HG03342 (cell line): ENCODE results near the gene C10orf90.

ENCODE experiments used
- ATAC-seq: cut with Tn5 transposase; IDR thresholded peaks from one replicate; pipeline ENCODE4 v1.9.1; 2021; ENCODE audit warnings: mild to moderate bottlenecking, moderate library complexity; ENCODE audit not compliant: unreplicated experiment

Gene C10orf90

DNA sequence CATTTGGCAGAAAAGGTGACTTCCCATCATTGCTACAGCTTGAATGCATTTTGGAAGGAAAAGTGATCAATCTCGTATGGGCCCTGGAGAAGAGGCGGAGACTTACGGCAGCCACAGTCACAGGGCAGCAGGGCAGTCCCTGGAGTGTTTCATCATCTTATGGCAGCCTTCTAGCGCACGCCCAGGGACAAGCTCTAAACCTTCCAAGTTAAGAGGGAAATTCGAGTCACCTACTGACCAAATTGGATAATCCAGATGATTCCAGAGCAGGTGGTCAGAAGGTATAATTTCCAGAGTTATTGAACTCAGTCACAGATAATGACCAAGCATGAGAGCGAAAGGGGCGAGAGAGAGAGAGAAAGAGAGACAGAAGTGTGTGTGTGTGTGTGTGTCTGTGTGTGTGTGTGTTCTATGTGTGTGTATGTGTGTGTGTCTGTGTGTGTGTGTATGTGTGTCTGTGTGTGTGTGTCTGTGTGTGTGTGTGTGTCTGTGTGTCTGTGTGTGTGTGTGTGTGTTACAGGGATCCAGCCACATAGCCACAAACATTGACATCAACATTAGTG, 158.5 kb downstream of the C10orf90 start:
- no peak for ATAC-seq

DNA sequence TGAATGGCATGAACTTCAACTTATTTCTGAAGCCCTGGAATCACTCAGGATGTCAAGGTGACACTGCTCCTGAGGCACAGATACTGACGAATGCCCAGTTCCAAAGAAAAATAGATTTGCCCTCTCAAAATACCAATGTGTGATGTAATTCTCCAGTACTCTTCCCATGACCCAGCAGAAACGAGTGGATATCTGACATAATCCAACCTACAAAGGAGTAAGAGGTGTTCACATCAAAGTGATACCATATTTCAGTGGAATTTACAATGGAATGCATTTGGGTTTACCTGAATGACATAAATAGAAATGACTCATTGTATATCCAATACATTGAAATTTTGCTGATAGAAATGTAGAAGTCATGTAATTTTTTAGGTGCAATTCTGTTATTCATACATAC, 161.3 kb downstream of the C10orf90 start:
- ATAC-seq = no peak

DNA sequence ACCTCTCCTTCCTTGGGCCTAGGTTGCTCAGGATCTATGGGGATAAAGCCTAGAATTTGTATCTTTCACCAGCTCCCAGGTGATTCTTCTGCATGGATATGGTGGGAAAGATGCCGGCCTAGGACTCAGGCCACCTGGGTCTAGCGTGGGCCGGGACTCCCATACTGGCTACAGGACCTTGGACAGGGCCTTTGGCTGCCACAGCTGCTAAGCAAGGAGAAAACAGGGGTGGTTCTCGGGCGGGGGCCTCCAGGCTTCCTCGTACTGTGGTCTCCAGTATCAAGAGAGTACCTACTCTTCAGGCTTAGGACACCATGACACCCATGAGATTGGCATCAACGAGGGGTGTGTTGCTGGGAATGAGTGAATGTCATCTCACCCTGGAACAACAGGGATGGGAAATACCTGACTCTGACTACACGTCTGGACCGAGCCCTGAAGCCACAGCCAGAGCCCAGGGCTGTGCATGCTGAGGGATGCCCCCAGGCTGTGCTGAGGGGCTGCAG, 161.9 kb downstream of the C10orf90 start:
- no peak for ATAC-seq

DNA sequence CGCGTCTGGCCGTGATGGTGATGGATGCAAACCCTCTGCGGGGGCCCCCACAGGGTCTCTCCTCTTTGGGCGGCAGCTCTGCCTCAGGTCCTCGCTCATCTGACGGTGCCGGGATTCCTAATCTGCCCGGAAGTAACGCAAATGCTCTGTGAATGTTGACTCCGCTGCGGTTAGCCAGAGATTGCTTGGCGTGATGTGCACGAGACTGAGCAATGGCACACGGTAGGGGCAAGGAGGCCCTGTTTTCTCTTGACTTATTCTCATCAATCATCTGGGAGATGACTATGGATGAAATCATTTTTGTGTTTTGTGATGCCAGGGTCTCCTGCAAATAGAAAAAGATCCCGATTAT, 165.8 kb downstream of the C10orf90 start:
- no peak for ATAC-seq

DNA sequence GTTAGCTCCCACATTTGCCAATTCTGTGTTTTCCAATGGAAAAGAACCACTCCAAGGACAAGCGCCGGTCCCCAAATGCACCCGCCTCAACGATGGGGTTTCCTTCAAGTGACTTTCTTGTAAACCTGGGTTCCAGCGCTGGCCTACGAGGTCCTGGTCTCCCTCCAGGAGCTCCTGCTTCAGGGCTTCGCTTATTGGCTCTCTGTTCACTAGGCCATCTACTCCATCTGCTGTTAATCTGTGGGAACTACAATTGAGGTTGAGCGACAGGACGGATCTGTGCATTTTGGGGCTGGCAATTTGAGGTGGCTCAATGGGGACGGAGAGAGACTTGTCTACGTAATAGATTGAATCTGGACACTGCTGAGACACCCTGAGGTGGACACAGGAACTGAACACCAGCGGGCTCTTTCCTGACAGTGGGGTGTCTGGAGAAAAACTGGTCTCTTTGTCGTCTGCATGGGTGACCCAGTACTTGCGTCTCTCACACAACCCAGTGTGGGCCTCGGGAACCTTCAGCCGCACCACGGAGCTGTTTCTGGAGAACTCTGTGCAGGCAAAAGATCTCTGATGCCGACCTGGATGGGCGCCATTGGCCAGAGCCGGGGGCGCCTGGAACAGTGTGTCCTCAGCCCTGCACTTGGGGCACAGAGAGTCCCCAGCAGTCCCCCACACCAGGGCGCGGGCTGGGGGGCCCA, 166.3 kb downstream of the C10orf90 start:
- no peak for ATAC-seq

DNA sequence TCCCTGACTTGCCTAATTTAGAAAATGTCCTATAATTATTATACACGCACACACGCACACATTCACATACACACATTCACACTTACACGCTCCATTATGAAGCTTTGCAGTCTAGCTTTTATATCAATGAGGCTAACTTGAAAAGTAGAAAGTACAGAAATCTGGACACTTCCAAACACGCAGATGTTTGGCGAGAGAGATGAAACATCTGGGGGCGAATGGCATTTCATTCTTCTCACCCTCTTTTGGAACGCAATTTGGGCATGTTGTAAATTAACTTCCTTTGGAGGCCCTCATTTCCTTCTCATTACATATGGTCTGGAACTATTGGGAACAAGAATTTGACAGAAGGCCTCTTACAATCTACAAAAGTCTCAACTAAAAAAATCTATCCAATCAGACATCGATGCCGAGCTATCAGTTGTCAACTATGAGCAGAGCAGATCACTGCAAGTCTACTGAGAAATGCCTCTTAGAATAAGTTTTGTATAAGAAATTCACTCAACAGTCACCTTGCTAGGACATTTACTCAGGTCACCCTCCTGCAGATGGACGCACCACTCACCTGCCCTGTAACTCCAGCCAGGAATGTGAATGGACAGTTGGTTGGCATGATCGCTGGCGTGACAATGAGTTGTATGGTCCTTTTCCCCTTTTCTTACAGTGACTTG, 167.0 kb downstream of the C10orf90 start:
- no peak for ATAC-seq

DNA sequence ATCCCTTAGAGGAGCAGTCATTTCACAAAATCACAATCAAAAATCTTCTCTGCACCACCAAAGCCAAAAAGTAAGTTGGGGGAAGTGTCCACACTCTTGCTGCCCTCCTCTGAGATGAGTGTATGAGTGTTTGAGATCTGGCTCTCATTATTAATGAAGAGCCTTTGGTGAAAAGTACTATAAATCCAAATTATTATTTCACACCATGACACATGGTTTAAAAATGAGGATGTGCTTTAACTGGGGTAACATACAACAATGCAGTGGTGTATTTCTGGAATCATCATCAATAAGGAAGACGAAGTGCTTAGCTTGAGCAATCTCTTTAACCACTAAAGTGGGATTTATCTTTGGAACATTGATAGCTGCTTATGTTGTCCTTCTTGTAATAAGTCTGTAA, 168.1 kb downstream of the C10orf90 start:
- ATAC-seq = no peak

DNA sequence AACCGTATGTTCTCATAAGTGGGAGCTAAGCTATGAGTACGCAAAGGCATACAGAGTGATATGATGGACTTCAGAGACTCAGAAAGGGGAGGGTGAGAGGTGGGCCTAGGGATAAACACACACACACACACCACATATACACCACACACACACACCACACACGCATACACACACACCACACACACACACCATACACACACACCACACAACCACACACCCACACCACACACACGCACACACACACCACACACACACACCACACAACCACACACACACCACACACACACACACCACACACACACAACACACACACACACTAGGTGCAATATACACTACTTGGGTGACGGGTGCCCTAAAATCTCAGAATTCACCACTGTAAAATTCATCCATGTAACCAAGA, 168.7 kb downstream of the C10orf90 start:
- no peak for ATAC-seq

DNA sequence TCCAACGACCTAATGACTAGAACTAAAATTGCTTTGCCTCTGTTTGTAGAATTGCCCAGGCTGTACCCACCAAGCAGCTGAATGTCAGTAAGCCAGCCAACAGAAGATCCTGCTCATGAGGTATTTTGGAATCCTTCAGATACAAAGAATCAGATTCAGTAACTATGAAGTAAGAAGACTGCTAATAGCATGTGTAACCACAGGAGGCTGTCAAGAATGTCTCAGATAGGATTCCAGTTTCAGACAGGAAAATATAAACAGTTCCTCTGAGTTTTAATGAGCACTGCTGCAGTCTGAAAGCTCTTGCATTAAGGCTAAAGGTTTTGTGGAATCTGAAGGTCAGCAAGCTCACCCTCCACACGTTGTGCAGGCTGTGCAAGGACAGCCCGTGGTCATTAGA, 169.6 kb downstream of the C10orf90 start:
- ATAC-seq = no peak

DNA sequence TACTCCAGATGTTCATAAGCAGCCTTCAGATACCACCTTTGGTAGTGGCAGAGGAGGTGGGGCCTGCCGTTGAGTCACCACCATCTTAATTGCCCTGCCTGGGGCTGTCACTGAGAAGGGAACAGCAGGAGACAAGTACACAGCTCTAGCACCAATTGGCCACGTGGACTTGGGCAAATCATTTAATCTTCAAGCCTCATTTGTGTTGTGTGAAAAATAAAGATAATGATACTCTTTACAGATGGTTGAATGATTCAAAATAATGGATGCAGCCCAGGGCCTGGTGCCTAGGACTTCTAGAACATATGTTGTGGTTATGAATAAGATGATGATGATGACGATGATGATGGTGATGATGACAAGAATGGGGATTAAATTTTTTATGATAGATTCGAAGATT, 170.3 kb downstream of the C10orf90 start:
- no peak for ATAC-seq

DNA sequence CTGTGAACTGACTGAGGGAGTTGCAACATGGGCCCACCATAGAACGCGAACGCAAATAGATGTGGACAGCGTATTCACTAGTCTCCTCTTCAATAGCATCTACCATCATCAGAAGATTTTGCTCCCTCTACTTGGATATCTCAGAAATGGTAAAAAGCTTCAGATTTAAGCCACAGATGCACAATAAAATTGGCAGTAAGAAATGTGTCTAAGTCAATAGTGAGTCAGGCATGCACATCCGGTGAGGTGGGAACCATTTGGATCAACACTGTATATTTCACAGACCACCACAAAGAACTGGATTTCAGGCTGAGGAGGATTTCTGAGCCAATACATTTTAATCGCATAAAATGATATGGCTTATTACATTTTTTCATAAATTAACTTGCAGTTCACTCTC, 170.7 kb downstream of the C10orf90 start:
- ATAC-seq = no peak

DNA sequence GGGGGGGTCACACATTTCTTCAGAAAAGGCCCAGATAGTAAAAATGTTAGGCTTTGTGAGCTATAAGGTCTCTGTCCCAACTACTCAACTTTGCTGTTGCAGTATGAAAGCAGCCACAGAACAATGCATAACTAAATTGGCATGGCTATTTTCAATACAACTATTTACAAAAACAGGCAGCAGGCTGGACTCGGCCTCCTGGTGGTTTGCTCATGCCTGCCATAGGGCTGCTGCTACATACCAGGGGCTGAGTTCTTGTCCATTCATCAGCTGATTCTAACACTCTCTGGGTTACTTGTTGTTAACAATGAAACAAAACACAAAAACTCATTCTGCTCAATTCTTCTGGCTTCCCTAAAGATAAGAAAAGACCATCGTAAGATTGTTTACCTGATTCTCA, 172.8 kb downstream of the C10orf90 start:
- ATAC-seq = no peak

DNA sequence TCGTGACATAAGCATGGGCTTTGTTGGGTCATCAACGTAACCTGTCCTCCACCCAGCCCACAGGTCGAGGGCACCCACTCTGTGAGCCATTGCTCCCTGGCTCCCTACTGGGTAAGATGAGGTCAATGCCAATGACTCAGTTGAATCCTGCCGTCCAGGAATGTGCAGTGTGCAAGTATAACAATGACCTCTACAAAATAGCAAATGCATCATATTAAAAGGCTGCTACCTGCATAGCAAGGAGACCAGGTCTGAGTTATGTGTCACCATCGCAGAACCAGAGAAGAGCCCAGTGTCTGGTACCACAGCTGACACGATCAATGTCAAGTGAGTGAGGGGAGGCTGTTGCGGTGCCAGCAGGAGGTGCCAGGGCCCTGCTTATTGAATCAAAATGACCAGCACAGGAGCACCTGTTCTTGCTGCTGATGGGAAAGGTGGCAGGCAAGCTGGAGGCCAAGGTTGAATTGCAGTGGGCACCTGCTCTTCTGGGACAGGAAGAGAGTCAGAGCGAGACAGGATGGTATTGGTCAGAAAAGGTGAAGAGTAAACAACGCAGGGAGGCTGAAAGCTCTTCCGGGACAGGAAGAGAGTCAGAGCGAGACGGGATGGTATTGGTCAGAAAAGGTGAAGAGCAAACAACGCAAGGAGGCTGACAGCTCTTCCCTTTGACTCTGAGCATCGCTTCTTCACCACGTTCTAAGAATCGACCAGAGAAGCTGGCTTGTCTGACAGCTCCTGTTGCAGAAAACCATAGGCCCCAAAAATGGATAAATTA, 173.5 kb downstream of the C10orf90 start:
- no peak for ATAC-seq

DNA sequence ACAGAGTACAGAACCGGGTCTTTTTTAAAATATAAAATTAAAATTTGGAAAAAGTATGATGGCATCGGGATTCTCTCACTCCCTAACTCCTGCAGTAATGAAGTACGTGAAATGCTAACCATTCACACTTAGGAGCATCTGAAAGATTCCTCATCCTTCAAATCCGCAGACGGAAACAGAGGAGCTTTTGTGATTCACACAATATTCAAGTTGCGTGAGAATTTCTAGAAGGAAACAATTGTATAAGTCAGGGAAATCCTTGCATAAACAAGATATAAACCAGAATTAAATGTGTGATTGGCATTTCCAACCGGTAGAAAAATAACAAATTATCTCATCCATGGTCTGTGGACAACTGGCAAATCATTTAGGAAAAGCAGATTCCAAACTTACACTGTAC, 179.0 kb downstream of the C10orf90 start:
- no peak for ATAC-seq

DNA sequence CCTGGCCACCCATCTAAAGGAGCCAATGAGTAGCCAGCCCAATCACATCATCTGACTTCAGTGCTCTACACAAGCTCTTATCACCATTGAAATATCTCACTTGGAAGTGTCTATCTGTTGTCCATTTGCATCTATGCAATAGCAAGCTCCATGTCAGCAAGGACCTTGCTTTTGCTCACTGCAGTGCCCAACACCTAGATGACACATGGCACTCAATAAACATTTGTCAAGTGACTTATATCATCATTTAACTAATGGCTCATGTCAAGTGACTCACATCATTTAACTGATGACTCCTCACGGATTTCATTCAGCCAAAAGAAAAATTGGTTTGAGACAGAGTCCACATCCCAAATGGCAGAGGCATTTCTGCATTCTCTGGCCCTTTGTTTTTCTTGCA, 189.3 kb downstream of the C10orf90 start:
- no peak for ATAC-seq

DNA sequence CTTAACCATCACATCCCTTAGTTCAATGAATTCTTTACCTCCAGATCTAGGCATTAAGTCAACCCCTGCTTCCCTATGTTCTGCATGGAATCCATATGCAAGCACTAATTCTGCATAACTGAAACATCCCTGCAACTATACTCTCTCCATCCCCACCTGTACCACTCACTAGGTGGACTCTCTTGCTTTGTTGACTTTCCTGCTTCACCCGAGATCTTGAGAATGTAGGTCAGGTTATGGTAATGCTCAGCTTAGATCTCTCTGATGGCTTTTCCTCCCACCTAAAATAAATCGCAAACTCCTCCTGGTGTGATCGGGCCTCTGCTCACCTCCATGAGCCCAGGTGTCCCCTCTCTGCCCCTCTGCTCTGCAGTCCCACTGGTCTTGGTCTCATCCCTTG, 189.8 kb downstream of the C10orf90 start:
- no peak for ATAC-seq

DNA sequence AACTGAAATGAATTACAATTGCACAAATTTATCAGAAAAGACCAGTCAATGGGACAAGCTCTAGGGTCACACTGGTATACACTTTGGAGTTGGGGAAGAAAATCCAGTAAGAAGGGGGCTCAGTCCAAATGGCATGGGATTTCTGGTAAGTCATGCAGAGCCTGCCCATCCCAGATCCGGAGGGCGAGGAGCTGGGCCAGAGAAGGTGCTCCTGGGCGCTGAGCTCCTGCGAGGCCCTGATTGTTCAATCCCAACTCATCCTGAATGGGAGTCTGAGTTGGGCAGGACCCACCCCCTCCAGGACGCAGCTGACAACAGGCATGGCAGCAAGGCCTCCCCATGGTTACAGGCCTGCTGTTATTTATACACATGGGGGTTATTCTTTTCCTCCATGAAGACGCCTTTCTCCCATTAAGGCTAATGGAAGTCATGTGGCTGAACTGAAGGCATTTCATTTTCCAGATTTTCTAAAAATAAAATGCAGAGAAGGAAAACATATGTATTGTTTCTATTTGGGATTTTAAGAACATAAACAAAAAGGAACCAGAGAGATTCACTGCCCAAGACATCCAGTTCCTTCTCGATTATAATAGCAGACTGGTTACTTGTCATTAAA, 191.1 kb downstream of the C10orf90 start:
- ATAC-seq = no peak

DNA sequence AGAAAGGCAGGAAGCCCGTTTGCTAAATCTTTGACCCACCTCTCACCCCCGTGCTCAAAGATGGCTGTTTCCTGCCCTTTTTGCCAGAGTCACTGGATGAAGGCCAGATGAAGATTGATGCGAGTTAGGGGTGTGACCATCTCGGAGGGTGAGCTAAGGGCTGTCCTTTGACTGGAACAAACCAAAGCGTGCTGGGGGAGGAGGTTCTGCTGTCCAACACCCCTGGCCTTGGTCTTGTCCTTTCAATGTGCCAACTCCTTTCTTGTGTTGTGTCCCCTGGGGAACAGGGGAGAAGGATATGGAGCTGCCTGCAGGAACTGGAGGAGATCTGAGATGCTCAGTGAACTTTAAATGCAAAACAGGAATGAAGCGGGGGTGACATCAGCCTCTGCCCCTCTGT, 191.9 kb downstream of the C10orf90 start:
- no peak for ATAC-seq

DNA sequence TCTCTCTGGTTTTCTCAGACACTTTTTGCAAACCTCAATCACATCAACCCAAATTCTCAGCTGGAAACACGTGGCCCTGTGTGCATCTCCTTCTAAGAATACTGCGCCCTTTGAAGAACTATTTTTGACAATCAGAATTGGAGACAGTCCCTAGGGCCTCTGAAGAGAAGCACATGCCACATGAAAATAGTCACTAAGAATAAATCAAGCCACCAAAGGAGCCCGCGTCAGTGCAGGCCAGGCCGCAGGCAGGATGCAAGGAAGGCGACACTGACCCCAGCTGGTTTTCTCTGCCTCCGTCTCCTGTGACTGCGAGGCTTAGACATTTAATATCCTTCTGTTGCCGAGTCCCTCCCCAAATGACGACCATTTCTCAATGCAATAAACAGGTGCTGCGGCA, 194.2 kb downstream of the C10orf90 start:
- ATAC-seq = no peak

DNA sequence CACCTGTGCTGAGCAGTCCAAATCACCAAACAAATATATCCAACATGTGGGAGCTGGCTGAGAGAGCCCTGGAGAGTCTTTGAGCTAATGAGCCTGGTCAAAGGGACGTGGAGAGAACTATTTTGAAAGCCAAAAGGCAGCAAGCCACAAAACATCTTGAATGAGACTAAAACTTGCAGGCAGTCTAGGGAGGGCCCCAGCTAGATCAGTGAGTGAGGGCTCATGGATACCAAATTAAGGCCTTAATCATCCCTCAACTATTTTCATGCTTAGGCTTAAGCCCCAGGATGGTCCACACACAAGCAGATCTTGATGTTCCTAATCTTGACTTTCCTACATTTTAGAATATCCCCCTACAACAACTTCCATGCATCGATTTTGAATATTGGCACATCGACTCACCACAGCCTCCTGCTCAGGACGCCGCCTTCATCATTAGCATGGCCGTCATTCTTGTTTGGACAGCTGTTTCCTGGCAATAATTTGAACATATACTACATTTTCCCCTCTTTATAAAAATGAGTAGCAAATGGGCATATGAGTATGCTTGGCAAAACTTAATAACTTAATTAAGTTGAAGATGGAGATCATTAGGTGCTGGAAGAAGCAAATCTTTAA, 195.3 kb downstream of the C10orf90 start:
- no peak for ATAC-seq

DNA sequence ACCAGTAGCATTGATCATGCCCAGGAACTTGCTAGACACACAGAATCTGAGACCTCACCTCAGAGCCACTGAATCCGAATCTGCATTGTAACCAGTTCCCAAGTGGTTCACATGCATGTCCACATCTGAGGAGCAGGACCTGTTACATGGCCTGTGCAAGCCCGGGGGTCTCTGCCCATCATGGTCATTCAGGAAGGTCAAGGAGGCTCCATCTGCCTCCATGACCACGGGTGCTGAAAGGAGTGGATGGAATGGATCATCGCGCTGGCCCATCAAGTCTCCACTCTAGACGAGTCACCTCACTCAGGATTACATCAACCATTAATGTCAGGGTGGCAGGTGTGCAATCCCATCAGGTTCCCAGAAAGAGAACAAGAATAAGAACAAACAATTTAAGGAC, 196.5 kb downstream of the C10orf90 start:
- ATAC-seq = no peak
